Measurements from ENCODE around the gene NFASC.

DNA sequence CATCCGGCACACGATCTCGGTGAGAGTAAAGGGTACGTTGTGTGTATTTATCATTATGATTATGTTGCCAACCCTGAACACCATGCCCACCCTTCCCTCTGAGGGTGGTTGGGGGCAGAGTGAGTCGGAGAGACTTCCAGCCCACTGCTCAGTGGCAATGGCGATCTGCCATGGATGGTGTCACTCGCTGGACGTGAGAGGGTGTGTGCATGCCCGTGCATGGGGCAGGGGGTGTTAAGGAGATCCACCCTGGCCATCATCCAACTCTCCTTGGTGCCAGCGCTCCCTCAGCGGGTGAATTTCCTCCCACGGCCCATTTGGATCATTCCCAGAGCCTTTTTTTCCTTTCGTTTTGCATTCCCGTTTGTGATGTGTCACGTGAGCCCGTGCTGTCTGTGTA lies 98.3 kb downstream of the NFASC start:
- no peak for TF ChIP-seq POLR2A (IDR thresholded peaks at IDR 0.05)
- TF ChIP-seq, protein P1, sequence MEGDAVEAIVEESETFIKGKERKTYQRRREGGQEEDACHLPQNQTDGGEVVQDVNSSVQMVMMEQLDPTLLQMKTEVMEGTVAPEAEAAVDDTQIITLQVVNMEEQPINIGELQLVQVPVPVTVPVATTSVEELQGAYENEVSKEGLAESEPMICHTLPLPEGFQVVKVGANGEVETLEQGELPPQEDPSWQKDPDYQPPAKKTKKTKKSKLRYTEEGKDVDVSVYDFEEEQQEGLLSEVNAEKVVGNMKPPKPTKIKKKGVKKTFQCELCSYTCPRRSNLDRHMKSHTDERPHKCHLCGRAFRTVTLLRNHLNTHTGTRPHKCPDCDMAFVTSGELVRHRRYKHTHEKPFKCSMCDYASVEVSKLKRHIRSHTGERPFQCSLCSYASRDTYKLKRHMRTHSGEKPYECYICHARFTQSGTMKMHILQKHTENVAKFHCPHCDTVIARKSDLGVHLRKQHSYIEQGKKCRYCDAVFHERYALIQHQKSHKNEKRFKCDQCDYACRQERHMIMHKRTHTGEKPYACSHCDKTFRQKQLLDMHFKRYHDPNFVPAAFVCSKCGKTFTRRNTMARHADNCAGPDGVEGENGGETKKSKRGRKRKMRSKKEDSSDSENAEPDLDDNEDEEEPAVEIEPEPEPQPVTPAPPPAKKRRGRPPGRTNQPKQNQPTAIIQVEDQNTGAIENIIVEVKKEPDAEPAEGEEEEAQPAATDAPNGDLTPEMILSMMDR (IDR thresholded peaks at IDR 0.05) = no peak

Measured in adrenal gland (tissue), 5 donors.